Measurements from ENCODE around the gene CEP76.

The CEP76 gene

DNA sequence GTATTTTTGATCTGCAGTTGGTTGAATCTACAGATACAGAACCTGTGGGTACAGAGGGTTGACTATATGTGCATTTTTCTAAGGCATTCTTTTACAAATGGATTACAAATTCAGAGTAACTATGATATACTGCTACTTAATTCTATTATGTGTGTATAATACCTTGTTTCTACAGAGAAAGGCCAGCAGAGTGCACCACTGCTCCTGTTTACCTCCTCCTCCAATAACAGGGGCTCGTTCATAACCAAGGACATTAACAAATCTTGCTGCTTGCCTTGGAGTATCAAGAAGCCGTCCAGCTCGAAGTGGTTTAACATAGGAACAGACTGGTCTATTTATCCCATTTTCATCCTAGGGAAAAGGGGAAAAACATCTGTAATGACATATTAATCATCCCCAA lies 16.4 kb downstream of the CEP76 start:
- DNase-seq (ENCODE audit: insufficient read length, low spot score) (no peak), FAIRE-seq (no peak)
- TF ChIP-seq CTCF (IDR thresholded peaks at IDR 0.05; ENCODE audit: insufficient read depth, missing control alignments) = peak; percentile 33

DNA sequence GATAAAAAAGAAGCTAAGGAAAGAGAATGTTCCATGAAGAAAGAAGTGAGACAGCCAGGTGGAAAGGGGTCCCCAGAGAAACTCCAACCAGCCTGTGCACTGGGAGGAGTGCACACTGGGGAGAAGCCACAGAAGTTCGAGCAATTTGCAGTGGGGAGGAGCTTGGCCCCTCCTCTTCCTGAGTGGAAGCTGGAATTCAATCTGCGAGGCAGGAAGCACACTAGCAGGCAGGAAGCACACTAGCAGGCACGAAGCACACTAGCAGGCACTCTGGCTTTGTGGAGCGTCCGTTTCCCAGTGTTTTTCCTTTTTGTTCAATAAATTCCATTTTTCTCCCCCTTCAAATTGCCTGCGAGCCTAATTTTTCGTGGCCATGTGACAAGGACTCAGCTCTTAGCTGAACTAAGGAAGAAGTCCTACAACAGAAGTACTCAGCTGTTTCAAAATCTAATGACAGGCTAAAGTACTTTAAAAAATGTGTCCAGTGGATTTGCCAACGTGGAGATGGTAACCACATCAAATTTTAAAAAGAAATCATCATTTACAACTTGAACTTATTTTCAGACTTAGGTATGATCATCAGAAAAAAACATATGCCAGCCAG lies 23.2 kb downstream of the CEP76 start:
- no peak for TF ChIP-seq CTCF (IDR thresholded peaks at IDR 0.05; ENCODE audit: insufficient read depth, missing control alignments)
- no peak for FAIRE-seq
- no peak for DNase-seq (ENCODE audit: insufficient read length, low spot score)

- no peak for TF ChIP-seq CTCF (IDR thresholded peaks at IDR 0.05; ENCODE audit: insufficient read depth, missing control alignments)
- no peak for FAIRE-seq
- no peak for DNase-seq (ENCODE audit: insufficient read length, low spot score)
Observed at GRCh38 chr18:12668041-12668440, 34.5 kb downstream of the CEP76 start.

DNA sequence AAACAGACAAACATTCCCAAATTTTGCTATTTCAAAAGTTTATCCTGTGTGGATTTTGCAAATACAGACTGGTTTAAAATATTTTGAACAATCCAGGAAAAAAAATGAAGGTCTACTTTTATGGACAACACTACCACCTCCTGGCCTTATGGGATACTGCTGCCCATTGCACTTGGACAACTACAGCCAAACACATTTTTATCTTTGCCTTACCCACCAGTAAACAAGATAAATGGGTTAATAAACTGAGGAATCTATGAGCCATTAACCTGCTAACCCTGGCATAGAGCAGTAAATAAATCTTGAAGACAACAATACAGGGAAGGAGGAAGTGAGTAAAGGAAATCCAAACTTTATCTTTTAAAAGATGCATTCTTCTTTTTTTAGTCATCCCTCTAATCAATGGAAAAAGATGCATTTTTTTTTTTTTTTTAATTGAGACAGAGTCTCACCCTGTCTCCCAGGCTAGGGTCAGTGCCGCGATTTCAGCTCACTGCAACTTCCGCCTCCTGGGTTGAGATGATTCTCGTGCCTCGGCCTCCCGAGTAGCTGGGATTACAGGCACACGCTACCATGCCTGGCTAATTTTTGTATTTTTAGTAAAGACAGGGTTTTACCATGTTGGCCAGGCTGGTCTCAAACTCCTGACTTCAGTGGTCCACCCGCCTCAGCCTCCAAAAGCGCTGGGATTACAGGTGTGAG lies 42.5 kb downstream of the CEP76 start:
- FAIRE-seq = peak; percentile 92
- DNase-seq (ENCODE audit: insufficient read length, low spot score) = no peak
- peak; percentile 88 for TF ChIP-seq CTCF (IDR thresholded peaks at IDR 0.05; ENCODE audit: insufficient read depth, missing control alignments)

GRCh38 chr18:12658426-12659138 lies 43.9 kb downstream of the CEP76 start:
- no peak for DNase-seq (ENCODE audit: insufficient read length, low spot score)
- FAIRE-seq = no peak
- no peak for TF ChIP-seq CTCF (IDR thresholded peaks at IDR 0.05; ENCODE audit: insufficient read depth, missing control alignments)

DNA sequence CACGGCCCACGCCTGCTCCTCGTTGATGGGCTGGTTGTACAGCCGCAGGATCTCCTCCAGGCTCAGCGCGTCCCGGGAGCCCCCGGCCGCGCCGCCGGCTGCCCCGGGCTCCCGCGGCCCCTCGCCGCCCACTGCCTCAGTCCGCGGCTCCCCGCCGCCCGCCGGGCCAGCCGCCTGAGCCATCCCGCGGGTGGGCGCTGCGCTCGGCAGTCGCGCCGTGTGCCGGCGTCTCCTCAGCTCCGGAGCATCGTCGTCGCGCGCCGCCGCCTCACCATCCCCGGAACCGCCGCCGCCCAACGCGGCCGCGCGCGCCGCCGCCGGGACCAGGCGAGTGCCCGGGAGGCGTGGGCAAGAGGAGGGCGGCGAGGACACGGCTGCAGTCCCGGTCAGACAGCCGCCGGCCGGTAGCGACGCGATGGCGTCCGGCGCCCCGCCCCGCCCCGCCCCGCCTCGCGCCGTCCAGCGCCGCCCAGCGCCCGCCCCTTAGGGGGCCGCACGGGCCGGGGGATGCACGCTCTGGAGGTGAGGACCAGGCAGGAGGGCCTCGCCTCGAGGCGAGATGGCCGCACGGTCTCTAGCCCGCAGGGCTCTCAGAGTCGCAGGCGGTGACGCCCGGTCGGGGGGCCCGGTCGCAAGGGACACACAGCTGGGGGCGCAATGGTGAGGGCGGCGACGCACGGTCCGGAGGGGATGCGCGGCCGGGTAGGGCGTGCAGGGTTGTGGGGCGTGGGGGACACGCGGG lies 44.7 kb downstream of the CEP76 start, which contains the start of gene SPIRE1:
Gene SPIRE1 (minus strand): TSS at position 424 of the 742 bp plus-strand sequence. CDS start 241 bp downstream, at position 183.
- no peak for FAIRE-seq
- TF ChIP-seq CTCF (IDR thresholded peaks at IDR 0.05; ENCODE audit: insufficient read depth, missing control alignments) = no peak
- DNase-seq (ENCODE audit: insufficient read length, low spot score) = no peak
